K562 (cell line): Measurements from ENCODE around the gene DNASE2. TPM values are rescaled to one million over a fixed set of nuclear protein-coding genes. Genes with fewer than 3 reads are reported as not detected.

Experiments
- HNRNPLL ChIP-seq: fragments of 200-400 bp; formaldehyde crosslinking; IDR thresholded peaks from 2 replicates; pipeline ENCODE4 v1.6.1; 2017; ENCODE audit warnings: low read length, low read depth, mild to moderate bottlenecking; ENCODE audit not compliant: poor library complexity, severe bottlenecking
- PCBP1 ChIP-seq: fragments of 200-400 bp; formaldehyde crosslinking; IDR thresholded peaks from 2 replicates; pipeline ENCODE4 v1.6.1; 2018; ENCODE audit warnings: mild to moderate bottlenecking, low read depth, low read length; ENCODE audit not compliant: poor library complexity, severe bottlenecking
- PHF21A ChIP-seq: fragments of 450-650 bp; IDR thresholded peaks from 2 replicates; pipeline ENCODE4 v1.6.1; 2017; ENCODE audit warnings: low read depth, borderline replicate concordance
- PHF8 ChIP-seq: fragments of 200-600 bp; sonication (generic); IDR thresholded peaks from 2 replicates; pipeline ENCODE4 v1.6.1; 2012; ENCODE audit warnings: mixed run types, mild to moderate bottlenecking, inconsistent platforms, low read length, moderate library complexity, borderline replicate concordance
- SIRT6 ChIP-seq: IDR thresholded peaks from one replicate; pipeline ENCODE4 v1.6.1; 2012; ENCODE audit warnings: low read depth, mild to moderate bottlenecking, control low read depth, inconsistent platforms, low read length, moderate library complexity
- ZNF239 ChIP-seq: fragments of 250-450 bp; sonication (Bioruptor Pico); IDR thresholded peaks from 2 replicates; pipeline ENCODE4 v1.4.0; 2020; ENCODE audit warnings: mild to moderate bottlenecking
- ZNF830 ChIP-seq: fragments of 250-450 bp; sonication (Bioruptor Pico); IDR thresholded peaks from 2 replicates; pipeline ENCODE4 v1.5.0; 2021; ENCODE audit warnings: mild to moderate bottlenecking
- polyA plus RNA-seq, 8 experiments: library from polyadenylated mRNA; depleted of rRNA in 4 of 8; stranded (reverse) in 5 of 8; unstranded in 3 of 8; fragments of >200 nt; fragmentation: Nextera tagmentation in 2 of 8; fragmentation: Illumina TruSeq in 1 of 8; extraction: Ambion mirVana in 2 of 8; extraction: Trizol in 1 of 8; gene quantifications; 2 replicates each; pipeline versions ENCODE4 v1.2.1 to v1.2.3, GENCODE V29; 2011 to 2014; ENCODE audit warnings: inconsistent platforms in 1 of 8, missing spikeins in 1 of 8
- total RNA-seq, 7 experiments: library from RNA; depleted of rRNA in 6 of 7; stranded (reverse); fragments of >200 nt in 6 of 7; fragmentation: Illumina TruSeq in 2 of 7; extraction: Trizol in 2 of 7; gene quantifications; 2 replicates each; pipeline versions ENCODE4 v1.2.1 to v1.2.3, GENCODE V29; 2011 to 2021; ENCODE audit warnings: low replicate concordance in 1 of 7
- TF ChIP-seq, protein P1 (sequence below): fragments of 450-650 bp; IDR thresholded peaks from 2 replicates; pipeline ENCODE4 v1.6.1; 2016; ENCODE audit warnings: mild to moderate bottlenecking, moderate library complexity
- TF ChIP-seq, protein P2 (sequence below): fragments of 450-650 bp; IDR thresholded peaks from 2 replicates; pipeline ENCODE4 v1.6.1; 2017; ENCODE audit warnings: antibody characterized with exemption, mild to moderate bottlenecking
- TF ChIP-seq, protein P3 (sequence below): fragments of 450-650 bp; IDR thresholded peaks from 2 replicates; pipeline ENCODE4 v1.6.1; 2016; ENCODE audit warnings: low read depth, mild to moderate bottlenecking, moderate library complexity

Gene DNASE2
- total and polyA plus RNA-seq, 9 of the 15 experiments (the other 6 are each of a cell fraction or from before 2014, with no cell fraction given), result 4.4 to 27.0 (median 20.2) TPM

DNA sequence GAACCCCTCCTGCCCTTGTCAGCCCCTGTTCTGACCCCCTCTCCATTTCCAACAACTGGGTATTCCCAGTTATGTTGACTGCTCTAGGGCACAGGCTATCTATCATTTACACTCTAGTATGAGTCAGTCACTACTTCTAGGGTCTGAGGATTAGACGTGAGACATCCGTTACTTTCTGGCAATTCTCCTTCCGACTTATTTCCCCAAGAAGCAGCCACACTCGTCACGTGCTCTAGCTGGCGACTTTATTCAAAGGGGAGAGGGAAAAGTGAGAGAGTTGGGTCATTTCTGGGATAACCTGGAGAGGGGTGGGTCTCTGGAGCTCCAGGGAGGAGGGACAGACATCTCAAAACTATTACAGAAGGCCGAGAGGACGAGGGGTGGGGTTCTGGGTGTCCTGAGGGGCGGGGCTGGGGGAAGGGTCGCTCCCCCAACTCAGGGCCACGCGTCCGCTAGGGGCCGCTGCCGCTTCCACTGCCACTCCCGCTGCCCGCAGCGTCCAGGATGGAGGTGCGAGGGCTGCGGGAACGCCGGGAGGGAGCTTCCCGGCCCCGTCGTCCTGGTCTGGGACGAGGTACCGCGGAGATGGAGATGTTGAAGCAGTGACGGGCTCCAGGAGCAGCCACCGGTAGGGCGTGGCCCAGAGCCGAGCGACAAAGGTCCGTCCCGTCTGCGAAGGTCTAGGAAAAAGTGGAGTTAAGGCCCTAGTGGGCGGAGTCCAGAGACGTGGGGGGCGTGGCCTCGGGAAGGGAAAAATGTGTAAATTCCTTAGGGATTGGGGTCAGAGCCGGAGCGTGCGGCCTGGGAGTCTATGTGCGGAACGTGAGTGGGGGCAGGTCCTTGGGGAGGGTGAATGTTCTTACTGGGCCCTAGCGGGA is 55.8 kb downstream of the DNASE2 start (continued):
- TF ChIP-seq, protein P1, sequence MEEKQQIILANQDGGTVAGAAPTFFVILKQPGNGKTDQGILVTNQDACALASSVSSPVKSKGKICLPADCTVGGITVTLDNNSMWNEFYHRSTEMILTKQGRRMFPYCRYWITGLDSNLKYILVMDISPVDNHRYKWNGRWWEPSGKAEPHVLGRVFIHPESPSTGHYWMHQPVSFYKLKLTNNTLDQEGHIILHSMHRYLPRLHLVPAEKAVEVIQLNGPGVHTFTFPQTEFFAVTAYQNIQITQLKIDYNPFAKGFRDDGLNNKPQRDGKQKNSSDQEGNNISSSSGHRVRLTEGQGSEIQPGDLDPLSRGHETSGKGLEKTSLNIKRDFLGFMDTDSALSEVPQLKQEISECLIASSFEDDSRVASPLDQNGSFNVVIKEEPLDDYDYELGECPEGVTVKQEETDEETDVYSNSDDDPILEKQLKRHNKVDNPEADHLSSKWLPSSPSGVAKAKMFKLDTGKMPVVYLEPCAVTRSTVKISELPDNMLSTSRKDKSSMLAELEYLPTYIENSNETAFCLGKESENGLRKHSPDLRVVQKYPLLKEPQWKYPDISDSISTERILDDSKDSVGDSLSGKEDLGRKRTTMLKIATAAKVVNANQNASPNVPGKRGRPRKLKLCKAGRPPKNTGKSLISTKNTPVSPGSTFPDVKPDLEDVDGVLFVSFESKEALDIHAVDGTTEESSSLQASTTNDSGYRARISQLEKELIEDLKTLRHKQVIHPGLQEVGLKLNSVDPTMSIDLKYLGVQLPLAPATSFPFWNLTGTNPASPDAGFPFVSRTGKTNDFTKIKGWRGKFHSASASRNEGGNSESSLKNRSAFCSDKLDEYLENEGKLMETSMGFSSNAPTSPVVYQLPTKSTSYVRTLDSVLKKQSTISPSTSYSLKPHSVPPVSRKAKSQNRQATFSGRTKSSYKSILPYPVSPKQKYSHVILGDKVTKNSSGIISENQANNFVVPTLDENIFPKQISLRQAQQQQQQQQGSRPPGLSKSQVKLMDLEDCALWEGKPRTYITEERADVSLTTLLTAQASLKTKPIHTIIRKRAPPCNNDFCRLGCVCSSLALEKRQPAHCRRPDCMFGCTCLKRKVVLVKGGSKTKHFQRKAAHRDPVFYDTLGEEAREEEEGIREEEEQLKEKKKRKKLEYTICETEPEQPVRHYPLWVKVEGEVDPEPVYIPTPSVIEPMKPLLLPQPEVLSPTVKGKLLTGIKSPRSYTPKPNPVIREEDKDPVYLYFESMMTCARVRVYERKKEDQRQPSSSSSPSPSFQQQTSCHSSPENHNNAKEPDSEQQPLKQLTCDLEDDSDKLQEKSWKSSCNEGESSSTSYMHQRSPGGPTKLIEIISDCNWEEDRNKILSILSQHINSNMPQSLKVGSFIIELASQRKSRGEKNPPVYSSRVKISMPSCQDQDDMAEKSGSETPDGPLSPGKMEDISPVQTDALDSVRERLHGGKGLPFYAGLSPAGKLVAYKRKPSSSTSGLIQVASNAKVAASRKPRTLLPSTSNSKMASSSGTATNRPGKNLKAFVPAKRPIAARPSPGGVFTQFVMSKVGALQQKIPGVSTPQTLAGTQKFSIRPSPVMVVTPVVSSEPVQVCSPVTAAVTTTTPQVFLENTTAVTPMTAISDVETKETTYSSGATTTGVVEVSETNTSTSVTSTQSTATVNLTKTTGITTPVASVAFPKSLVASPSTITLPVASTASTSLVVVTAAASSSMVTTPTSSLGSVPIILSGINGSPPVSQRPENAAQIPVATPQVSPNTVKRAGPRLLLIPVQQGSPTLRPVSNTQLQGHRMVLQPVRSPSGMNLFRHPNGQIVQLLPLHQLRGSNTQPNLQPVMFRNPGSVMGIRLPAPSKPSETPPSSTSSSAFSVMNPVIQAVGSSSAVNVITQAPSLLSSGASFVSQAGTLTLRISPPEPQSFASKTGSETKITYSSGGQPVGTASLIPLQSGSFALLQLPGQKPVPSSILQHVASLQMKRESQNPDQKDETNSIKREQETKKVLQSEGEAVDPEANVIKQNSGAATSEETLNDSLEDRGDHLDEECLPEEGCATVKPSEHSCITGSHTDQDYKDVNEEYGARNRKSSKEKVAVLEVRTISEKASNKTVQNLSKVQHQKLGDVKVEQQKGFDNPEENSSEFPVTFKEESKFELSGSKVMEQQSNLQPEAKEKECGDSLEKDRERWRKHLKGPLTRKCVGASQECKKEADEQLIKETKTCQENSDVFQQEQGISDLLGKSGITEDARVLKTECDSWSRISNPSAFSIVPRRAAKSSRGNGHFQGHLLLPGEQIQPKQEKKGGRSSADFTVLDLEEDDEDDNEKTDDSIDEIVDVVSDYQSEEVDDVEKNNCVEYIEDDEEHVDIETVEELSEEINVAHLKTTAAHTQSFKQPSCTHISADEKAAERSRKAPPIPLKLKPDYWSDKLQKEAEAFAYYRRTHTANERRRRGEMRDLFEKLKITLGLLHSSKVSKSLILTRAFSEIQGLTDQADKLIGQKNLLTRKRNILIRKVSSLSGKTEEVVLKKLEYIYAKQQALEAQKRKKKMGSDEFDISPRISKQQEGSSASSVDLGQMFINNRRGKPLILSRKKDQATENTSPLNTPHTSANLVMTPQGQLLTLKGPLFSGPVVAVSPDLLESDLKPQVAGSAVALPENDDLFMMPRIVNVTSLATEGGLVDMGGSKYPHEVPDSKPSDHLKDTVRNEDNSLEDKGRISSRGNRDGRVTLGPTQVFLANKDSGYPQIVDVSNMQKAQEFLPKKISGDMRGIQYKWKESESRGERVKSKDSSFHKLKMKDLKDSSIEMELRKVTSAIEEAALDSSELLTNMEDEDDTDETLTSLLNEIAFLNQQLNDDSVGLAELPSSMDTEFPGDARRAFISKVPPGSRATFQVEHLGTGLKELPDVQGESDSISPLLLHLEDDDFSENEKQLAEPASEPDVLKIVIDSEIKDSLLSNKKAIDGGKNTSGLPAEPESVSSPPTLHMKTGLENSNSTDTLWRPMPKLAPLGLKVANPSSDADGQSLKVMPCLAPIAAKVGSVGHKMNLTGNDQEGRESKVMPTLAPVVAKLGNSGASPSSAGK, result peak; percentile 91
- TF ChIP-seq ZNF239 (CRISPR knock-in tag), result no peak
- no peak for TF ChIP-seq SIRT6
- TF ChIP-seq, protein P2, sequence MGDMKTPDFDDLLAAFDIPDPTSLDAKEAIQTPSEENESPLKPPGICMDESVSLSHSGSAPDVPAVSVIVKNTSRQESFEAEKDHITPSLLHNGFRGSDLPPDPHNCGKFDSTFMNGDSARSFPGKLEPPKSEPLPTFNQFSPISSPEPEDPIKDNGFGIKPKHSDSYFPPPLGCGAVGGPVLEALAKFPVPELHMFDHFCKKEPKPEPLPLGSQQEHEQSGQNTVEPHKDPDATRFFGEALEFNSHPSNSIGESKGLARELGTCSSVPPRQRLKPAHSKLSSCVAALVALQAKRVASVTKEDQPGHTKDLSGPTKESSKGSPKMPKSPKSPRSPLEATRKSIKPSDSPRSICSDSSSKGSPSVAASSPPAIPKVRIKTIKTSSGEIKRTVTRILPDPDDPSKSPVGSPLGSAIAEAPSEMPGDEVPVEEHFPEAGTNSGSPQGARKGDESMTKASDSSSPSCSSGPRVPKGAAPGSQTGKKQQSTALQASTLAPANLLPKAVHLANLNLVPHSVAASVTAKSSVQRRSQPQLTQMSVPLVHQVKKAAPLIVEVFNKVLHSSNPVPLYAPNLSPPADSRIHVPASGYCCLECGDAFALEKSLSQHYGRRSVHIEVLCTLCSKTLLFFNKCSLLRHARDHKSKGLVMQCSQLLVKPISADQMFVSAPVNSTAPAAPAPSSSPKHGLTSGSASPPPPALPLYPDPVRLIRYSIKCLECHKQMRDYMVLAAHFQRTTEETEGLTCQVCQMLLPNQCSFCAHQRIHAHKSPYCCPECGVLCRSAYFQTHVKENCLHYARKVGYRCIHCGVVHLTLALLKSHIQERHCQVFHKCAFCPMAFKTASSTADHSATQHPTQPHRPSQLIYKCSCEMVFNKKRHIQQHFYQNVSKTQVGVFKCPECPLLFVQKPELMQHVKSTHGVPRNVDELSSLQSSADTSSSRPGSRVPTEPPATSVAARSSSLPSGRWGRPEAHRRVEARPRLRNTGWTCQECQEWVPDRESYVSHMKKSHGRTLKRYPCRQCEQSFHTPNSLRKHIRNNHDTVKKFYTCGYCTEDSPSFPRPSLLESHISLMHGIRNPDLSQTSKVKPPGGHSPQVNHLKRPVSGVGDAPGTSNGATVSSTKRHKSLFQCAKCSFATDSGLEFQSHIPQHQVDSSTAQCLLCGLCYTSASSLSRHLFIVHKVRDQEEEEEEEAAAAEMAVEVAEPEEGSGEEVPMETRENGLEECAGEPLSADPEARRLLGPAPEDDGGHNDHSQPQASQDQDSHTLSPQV, result no peak
- TF ChIP-seq PHF8, result peak; percentile 11; the same call in 1 of the 2 replicates
- TF ChIP-seq HNRNPLL, result no peak
- peak; percentile 45 for TF ChIP-seq PCBP1
- TF ChIP-seq, protein P3, sequence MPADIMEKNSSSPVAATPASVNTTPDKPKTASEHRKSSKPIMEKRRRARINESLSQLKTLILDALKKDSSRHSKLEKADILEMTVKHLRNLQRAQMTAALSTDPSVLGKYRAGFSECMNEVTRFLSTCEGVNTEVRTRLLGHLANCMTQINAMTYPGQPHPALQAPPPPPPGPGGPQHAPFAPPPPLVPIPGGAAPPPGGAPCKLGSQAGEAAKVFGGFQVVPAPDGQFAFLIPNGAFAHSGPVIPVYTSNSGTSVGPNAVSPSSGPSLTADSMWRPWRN, result no peak
- no peak for TF ChIP-seq PHF21A
- TF ChIP-seq ZNF830, result no peak
